Renal pelvis (tissue), 4 donors: ENCODE measurements around the gene LIFR. TPM values are rescaled to one million over a fixed set of nuclear protein-coding genes. Genes with fewer than 3 reads are reported as not detected.

Experiments
- DNase-seq: peaks from one replicate; pipeline ENCODE4 v3.0.0-alpha.2; 2013
- polyA plus RNA-seq, 3 donors: library from polyadenylated mRNA; unstranded; fragments of 120-200 nt; gene quantifications; one replicate each; pipeline ENCODE4 v1.2.1, GENCODE V29; 2013; ENCODE audit not compliant: insufficient read length in 3 of 3

LIFR gene
- polyA plus RNA-seq, 3 donors: 67.3 to 85.9 (median 78.9) TPM

GRCh38 chr5:38553001-38553521, 3.4 kb downstream of the LIFR start:
- DNase-seq: no peak

- DNase-seq: no peak
Observed at GRCh38 chr5:38551030-38552017, 5.1 kb downstream of the LIFR start.

- no peak for DNase-seq
Observed at GRCh38 chr5:38548064-38548759, 8.2 kb downstream of the LIFR start.

GRCh38 chr5:38547257-38547656, 9.2 kb downstream of the LIFR start:
- no peak for DNase-seq

GRCh38 chr5:38546691-38547146, 9.7 kb downstream of the LIFR start:
- DNase-seq: no peak

- no peak for DNase-seq
Observed at GRCh38 chr5:38543886-38544285, 12.6 kb downstream of the LIFR start.

GRCh38 chr5:38543074-38543473, 13.4 kb downstream of the LIFR start:
- no peak for DNase-seq

- no peak for DNase-seq
Observed at GRCh38 chr5:38541174-38541725, 15.2 kb downstream of the LIFR start.

GRCh38 chr5:38540314-38540713, 16.1 kb downstream of the LIFR start:
- no peak for DNase-seq

GRCh38 chr5:38538161-38538560, 18.3 kb downstream of the LIFR start:
- DNase-seq: no peak

GRCh38 chr5:38537505-38537904, 18.9 kb downstream of the LIFR start:
- no peak for DNase-seq

GRCh38 chr5:38536968-38537367, 19.5 kb downstream of the LIFR start:
- no peak for DNase-seq

- no peak for DNase-seq
Observed at GRCh38 chr5:38535845-38536244, 20.6 kb downstream of the LIFR start.

- DNase-seq: no peak
Observed at GRCh38 chr5:38535248-38535750, 21.1 kb downstream of the LIFR start.

GRCh38 chr5:38534156-38534453, 22.3 kb downstream of the LIFR start:
- DNase-seq: no peak

GRCh38 chr5:38533286-38534155, 22.9 kb downstream of the LIFR start:
- no peak for DNase-seq

- no peak for DNase-seq
Observed at GRCh38 chr5:38532165-38532669, 24.2 kb downstream of the LIFR start.

- DNase-seq: no peak
Observed at GRCh38 chr5:38531518-38531917, 24.9 kb downstream of the LIFR start.

GRCh38 chr5:38529955-38530646, 26.3 kb downstream of the LIFR start:
- DNase-seq: no peak

GRCh38 chr5:38528162-38528703, 28.2 kb downstream of the LIFR start:
- no peak for DNase-seq
